ENCODE results near the gene MYO1E. TPM values are rescaled to one million over a fixed set of nuclear protein-coding genes. Genes with fewer than 3 reads are reported as not detected.

Gene MYO1E
- total and polyA plus RNA-seq, 2 donors from 2014 or later: 41.9 to 198 TPM

DNA sequence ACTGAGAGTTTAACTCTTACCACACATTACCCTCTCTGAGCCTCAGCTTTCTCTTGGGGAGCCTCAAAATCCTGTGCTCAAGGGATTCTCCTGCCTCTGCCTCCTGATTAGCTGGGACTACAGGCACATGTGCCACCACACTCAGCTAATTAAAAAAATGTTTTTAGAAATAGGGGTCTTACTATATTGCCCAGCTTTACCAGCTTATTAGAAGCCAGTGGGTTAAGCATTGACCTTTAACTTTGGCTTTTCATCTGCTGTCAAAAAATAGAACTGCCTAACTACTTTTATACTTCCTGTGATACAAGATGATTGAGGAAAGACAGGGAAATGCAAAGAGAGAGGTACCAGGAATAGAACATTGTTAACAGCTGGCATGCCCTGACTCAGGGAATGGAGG lies 27.3 kb downstream of the MYO1E start:
- no peak for FAIRE-seq
- no peaks in the 10 kb centered on the region for H3K4me1 ChIP-seq (ENCODE audit: control insufficient read depth in 2 of 3, insufficient read depth in 2 of 3, low read depth in 1 of 3, low read length in 3 of 3)

DNA sequence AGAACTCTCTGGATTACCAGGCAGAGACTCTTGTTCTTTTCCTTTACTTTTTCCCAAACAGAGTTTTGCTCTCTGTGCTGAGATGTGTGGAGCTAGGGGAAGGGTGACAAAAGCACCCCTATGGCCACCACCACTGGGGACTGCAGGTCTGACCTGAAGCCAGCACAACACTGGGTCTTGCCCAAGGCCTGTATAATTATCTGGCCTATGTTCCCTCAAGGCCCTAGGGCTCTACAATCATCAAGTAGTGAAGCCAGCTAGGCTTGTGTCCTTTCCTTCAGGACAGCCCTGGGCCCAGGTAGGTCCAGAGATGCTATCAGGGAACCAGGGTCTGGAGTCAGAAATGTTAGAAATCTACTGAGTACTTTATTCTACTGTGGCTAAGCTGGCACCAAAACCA lies 28.4 kb downstream of the MYO1E start:
- intact Hi-C loops (cut with DNase I): no loop called here
- no peak overlapping the region for H3K4me3 ChIP-seq (ENCODE audit: low read length in 3 of 3)
- no peaks in the 10 kb centered on the region for H3K36me3 ChIP-seq (ENCODE audit: control insufficient read depth in 2 of 3, insufficient read depth in 3 of 3, low read length in 3 of 3)
- H3K27ac ChIP-seq (ENCODE audit: low read depth in 2 of 2, low read length in 2 of 2): no peak overlapping the region
- H3K9me3 ChIP-seq (ENCODE audit: control insufficient read depth in 2 of 3, insufficient read depth in 1 of 3, low read length in 3 of 3): no peaks in the 10 kb centered on the region
- FAIRE-seq (no peak), DNase-seq (no peak)
- H3K4me1 ChIP-seq (ENCODE audit: control insufficient read depth in 2 of 3, insufficient read depth in 2 of 3, low read depth in 1 of 3, low read length in 3 of 3): no peaks in the 10 kb centered on the region
- no peaks in the 10 kb centered on the region for H3K27me3 ChIP-seq (ENCODE audit: control insufficient read depth, insufficient read depth, low read length)
- no peak overlapping the region for H3K9ac ChIP-seq (ENCODE audit: low read length in 3 of 3)
- TF ChIP-seq, protein P1, sequence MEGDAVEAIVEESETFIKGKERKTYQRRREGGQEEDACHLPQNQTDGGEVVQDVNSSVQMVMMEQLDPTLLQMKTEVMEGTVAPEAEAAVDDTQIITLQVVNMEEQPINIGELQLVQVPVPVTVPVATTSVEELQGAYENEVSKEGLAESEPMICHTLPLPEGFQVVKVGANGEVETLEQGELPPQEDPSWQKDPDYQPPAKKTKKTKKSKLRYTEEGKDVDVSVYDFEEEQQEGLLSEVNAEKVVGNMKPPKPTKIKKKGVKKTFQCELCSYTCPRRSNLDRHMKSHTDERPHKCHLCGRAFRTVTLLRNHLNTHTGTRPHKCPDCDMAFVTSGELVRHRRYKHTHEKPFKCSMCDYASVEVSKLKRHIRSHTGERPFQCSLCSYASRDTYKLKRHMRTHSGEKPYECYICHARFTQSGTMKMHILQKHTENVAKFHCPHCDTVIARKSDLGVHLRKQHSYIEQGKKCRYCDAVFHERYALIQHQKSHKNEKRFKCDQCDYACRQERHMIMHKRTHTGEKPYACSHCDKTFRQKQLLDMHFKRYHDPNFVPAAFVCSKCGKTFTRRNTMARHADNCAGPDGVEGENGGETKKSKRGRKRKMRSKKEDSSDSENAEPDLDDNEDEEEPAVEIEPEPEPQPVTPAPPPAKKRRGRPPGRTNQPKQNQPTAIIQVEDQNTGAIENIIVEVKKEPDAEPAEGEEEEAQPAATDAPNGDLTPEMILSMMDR (IDR thresholded peaks at IDR 0.05; ENCODE audit: borderline replicate concordance, extremely low read depth, insufficient read depth): no peak

More for the DNA sequence above, 27.3 kb downstream of the MYO1E start:
- no peak overlapping the region for H3K4me3 ChIP-seq (ENCODE audit: low read length in 3 of 3)
- no peak overlapping the region for H3K9ac ChIP-seq (ENCODE audit: low read length in 3 of 3)
- DNase-seq: no peak
- H3K27ac ChIP-seq (ENCODE audit: low read depth in 2 of 2, low read length in 2 of 2): peak overlapping the region in 1 of 2 donors; percentile 24
- H3K36me3 ChIP-seq (ENCODE audit: control insufficient read depth in 2 of 3, insufficient read depth in 3 of 3, low read length in 3 of 3): no peaks in the 10 kb centered on the region
- H3K9me3 ChIP-seq (ENCODE audit: control insufficient read depth in 2 of 3, insufficient read depth in 1 of 3, low read length in 3 of 3): no peaks in the 10 kb centered on the region
- H3K27me3 ChIP-seq (ENCODE audit: control insufficient read depth, insufficient read depth, low read length): no peaks in the 10 kb centered on the region
- intact Hi-C loops (cut with DNase I): no loop called here
- TF ChIP-seq, protein P1 (IDR thresholded peaks at IDR 0.05; ENCODE audit: borderline replicate concordance, extremely low read depth, insufficient read depth): no peak

DNA sequence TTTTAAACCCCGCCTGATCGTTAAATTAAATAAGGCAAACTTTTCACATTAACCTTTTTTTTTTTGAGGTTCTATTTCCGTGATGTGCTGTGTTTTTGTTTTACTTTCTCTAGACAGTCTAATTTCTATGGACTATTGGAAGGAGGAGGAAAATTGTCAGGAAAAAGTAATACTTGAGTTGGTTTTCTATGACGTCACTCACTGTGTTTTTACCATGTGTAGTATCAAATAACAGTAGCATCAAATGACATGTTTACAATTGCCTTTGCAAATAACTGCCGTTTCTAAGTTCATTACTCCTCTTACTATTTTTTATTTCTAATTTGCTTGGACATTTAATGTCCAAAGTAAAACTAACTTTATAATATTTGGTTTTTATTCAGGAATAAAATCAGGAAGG lies 32.3 kb downstream of the MYO1E start:
- Histone ChIP-seq H3K27ac (ENCODE audit: low read depth in 2 of 2, low read length in 2 of 2) (no peak overlapping the region), H3K36me3 (ENCODE audit: control insufficient read depth in 2 of 3, insufficient read depth in 3 of 3, low read length in 3 of 3) (no peaks in the 10 kb centered on the region), H3K27me3 (ENCODE audit: control insufficient read depth, insufficient read depth, low read length) (no peaks in the 10 kb centered on the region), H3K9me3 (ENCODE audit: control insufficient read depth in 2 of 3, insufficient read depth in 1 of 3, low read length in 3 of 3) (no peaks in the 10 kb centered on the region), H3K9ac (ENCODE audit: low read length in 3 of 3) (no peak overlapping the region), H3K4me1 (ENCODE audit: control insufficient read depth in 2 of 3, insufficient read depth in 2 of 3, low read depth in 1 of 3, low read length in 3 of 3) (peaks cover 0 to 3% (median under 1%) of the 10 kb centered on the region in 3 donors), H3K4me3 (ENCODE audit: low read length in 3 of 3) (no peak overlapping the region)
- FAIRE-seq (no peak), DNase-seq (no peak)
- TF ChIP-seq, protein P1 (IDR thresholded peaks at IDR 0.05; ENCODE audit: borderline replicate concordance, extremely low read depth, insufficient read depth): no peak
- intact Hi-C loops (cut with DNase I): no loop called here

DNA sequence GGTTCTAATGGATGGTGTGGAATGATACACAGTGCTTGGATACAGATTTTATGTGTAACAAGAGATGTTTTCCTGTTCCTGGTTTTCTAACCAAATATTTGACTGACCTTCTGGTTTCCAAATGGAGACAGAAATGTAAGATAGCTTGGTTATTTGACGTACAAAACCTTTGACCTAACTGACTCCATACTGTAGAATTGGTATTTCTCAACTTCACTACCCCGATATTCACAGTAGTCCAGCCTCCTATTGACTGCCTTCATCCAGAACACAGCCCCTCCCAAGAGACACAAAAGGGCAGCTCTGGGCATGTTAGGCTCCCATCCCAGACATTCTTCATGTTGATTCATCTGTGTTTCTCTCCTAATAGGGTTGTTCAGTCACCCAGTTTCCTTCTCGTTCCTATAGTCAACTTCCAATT lies 33.4 kb downstream of the MYO1E start:
- H3K36me3 ChIP-seq (ENCODE audit: control insufficient read depth in 2 of 3, insufficient read depth in 3 of 3, low read length in 3 of 3): no peaks in the 10 kb centered on the region
- no peak for FAIRE-seq
- H3K9me3 ChIP-seq (ENCODE audit: control insufficient read depth in 2 of 3, insufficient read depth in 1 of 3, low read length in 3 of 3): no peaks in the 10 kb centered on the region
- H3K9ac ChIP-seq (ENCODE audit: low read length in 3 of 3): no peak overlapping the region
- TF ChIP-seq, protein P1 (IDR thresholded peaks at IDR 0.05; ENCODE audit: borderline replicate concordance, extremely low read depth, insufficient read depth): no peak
- no peaks in the 10 kb centered on the region for H3K27me3 ChIP-seq (ENCODE audit: control insufficient read depth, insufficient read depth, low read length)
- intact Hi-C loops (cut with DNase I): no loop called here
- H3K4me1 ChIP-seq (ENCODE audit: control insufficient read depth in 2 of 3, insufficient read depth in 2 of 3, low read depth in 1 of 3, low read length in 3 of 3): peaks cover 0 to 4% (median 3%) of the 10 kb centered on the region in 3 donors
- H3K27ac ChIP-seq (ENCODE audit: low read depth in 2 of 2, low read length in 2 of 2): no peak overlapping the region
- no peak overlapping the region for H3K4me3 ChIP-seq (ENCODE audit: low read length in 3 of 3)
- no peak for DNase-seq

Data from kidney (tissue), 14 donors.